Activated CD8-positive, alpha-beta T cell treated with anti-CD3 and anti-CD28 coated beads for 36 hours (primary cell): ENCODE results near the gene PBX2. TPM values are rescaled to one million over a fixed set of nuclear protein-coding genes. Genes with fewer than 3 reads are reported as not detected.

Experiments used
- ATAC-seq: fragments of 200-7000 bp; cut with Tn5 transposase; one replicate; pipeline ENCODE4 v1.10.0; 2021; ENCODE audit warnings: mild to moderate bottlenecking, moderate library complexity
- CTCF ChIA-PET: fragments of 350-600 bp; sonication (Branson Sonifier 250); formaldehyde crosslinking; loops from one replicate; lab custom pipeline; 2021; ENCODE audit warnings: antibody characterized with exemption; lab: Charles Lee
- POLR2A ChIA-PET: fragments of 350-600 bp; sonication (Branson Sonifier 250); formaldehyde crosslinking; loops from one replicate; lab custom pipeline; 2021; ENCODE audit warnings: antibody characterized with exemption; lab: Charles Lee
- DNase-seq: peaks from one replicate; pipeline ENCODE4 v3.0.0-alpha.2; 2020
- H3K27ac Mint-ChIP-seq: one replicate; pipeline ENCODE4 v1.8.0; 2021; ENCODE audit warnings: mild to moderate bottlenecking, mixed read lengths
- H3K27me3 Mint-ChIP-seq: one replicate; pipeline ENCODE4 v1.8.0; 2021; ENCODE audit warnings: mixed read lengths
- H3K36me3 Mint-ChIP-seq: one replicate; pipeline ENCODE4 v1.8.0; 2021; ENCODE audit warnings: low read depth, mixed read lengths
- H3K4me1 Mint-ChIP-seq: one replicate; pipeline ENCODE4 v1.8.0; 2021; ENCODE audit warnings: low read depth, mixed read lengths
- H3K4me3 Mint-ChIP-seq: one replicate; pipeline ENCODE4 v1.8.0; 2021; ENCODE audit warnings: mild to moderate bottlenecking, moderate library complexity, mixed read lengths
- H3K9me3 Mint-ChIP-seq: one replicate; pipeline ENCODE4 v1.8.0; 2021; ENCODE audit warnings: mixed read lengths
- intact Hi-C: fragments of 100-400 bp; cut with micrococcal nuclease; formaldehyde crosslinking; loops from one replicate; pipeline ENCODE4 v1.10.0; 2022
- total RNA-seq, 2 experiments: library from RNA; stranded (reverse); gene quantifications; one replicate each; pipeline ENCODE4 v1.2.3, GENCODE V29; 2021
- TF ChIP-seq, protein P1 (sequence below): fragments of 200-600 bp; IDR thresholded peaks from one replicate; pipeline ENCODE4 v1.8.0; 2022; ENCODE audit warnings: antibody characterized with exemption, mild to moderate bottlenecking

Gene PBX2, protein sequence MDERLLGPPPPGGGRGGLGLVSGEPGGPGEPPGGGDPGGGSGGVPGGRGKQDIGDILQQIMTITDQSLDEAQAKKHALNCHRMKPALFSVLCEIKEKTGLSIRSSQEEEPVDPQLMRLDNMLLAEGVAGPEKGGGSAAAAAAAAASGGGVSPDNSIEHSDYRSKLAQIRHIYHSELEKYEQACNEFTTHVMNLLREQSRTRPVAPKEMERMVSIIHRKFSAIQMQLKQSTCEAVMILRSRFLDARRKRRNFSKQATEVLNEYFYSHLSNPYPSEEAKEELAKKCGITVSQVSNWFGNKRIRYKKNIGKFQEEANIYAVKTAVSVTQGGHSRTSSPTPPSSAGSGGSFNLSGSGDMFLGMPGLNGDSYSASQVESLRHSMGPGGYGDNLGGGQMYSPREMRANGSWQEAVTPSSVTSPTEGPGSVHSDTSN
- total RNA-seq: 10 to 100 TPM; 59.6 to 64.2 TPM

DNA sequence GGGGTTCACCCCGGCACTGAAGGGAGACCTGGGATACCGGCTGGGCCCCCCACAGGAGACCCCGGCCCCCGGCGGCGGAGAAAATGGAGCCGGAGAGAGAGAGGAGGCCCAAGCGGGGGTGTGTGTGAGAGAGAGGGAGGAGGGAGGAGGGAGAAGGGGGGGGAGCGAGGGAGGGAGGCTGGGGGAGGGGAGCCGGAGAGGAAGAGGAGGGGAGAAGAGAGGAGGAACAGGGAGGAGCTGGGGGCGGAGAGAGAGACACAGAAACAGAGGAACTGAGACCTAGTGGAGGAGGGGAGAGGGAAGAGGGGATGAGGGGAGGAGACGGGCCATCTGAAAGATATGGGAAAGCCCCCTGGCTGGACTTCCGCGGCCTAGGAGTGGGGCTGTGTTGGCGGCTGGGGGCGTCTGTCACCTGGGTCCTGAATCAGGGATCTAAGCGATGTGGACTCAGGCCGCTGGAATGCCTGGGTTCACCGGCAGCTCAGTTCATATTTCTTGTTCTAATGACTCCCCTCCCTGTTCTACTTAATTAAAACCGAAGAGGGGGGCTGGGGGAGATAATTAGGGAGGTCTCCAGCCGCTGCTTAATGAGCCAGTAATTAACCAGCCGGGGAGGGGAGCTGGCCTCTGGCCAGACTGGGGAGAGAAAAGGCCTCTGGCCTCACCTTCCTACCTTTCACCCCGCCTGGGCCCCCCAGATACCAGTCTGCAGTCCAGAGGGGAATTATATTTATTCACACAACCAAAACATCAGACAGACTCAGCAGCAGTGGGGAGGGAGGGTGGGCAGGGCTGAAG lies at the start of gene PBX2:
TSS of gene PBX2 (minus strand) at position 149 of the 798 bp plus-strand sequence. CDS start 287 bp downstream, outside the sequence.
- TF ChIP-seq, protein P1, sequence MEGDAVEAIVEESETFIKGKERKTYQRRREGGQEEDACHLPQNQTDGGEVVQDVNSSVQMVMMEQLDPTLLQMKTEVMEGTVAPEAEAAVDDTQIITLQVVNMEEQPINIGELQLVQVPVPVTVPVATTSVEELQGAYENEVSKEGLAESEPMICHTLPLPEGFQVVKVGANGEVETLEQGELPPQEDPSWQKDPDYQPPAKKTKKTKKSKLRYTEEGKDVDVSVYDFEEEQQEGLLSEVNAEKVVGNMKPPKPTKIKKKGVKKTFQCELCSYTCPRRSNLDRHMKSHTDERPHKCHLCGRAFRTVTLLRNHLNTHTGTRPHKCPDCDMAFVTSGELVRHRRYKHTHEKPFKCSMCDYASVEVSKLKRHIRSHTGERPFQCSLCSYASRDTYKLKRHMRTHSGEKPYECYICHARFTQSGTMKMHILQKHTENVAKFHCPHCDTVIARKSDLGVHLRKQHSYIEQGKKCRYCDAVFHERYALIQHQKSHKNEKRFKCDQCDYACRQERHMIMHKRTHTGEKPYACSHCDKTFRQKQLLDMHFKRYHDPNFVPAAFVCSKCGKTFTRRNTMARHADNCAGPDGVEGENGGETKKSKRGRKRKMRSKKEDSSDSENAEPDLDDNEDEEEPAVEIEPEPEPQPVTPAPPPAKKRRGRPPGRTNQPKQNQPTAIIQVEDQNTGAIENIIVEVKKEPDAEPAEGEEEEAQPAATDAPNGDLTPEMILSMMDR: no peak
- DNase-seq: peak; percentile 90
- H3K4me3 Mint-ChIP-seq: peak within 1 kb of the TSS; percentile 97
- ChIA-PET POLR2A (interaction anchor here (0.6 to 7.2 kb wide), 5 partner anchors 8 to 1352 kb away, joined by 3 to 72 read pairs (median 3); partner anchors contain the start of genes AGPAT1 and RNF5), CTCF (interaction anchor here (0.8 to 1.4 kb wide), 4 partner anchors 21 to 73 kb away, joined by 3 read pairs; partner anchors contain the start of gene EGFL8)
- peaks cover 44% of the 10 kb centered on the region for H3K36me3 Mint-ChIP-seq
- no peaks in the 10 kb centered on the region for H3K9me3 Mint-ChIP-seq
- intact Hi-C loops: no loop called here
- ATAC-seq: peak; percentile 64
- H3K27ac Mint-ChIP-seq: peak within 1 kb of the TSS; percentile 99
- H3K27me3 Mint-ChIP-seq: no peaks in the 10 kb centered on the region
- H3K4me1 Mint-ChIP-seq: peaks cover 55% of the 10 kb centered on the region

DNA sequence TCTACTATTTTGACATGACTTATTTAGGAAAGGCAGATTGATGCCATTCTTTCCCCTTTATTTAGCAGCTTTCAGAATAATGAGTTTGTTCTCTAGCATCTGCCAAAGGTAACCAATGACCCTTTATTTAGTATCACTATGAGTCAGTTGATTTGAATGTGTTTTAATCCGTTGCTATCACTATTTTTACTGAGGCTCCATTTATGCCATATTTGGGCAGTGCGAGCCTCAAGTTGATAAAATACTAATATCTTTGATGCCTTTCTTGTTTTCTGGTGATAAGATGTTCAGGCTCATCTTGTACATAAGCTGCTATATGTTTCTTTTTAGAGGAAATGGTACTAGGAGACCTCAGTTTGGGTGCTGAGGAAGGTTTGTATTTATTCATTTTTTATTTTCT lies 49.5 kb upstream of the PBX2 start:
- no peak for ATAC-seq
- POLR2A ChIA-PET: no interaction called here

DNA sequence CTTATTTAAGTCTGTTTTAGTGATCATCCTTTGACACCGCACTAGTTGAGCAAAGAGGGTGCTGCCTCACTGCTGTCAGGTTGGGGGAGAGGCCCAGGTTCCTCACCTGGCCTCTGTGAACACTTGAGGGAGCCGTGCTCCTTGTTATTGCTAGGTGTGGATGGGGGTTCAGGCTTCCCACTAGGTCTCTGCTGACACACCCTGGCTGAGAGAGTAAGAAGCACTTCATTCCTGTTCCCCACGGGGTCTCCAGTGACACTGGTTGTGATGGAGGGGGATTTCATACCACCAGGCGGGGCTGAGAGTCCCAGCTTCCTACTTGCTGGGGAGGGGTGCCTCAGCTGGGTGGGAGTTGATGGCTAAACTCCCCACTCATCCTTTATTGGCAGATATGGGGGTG lies 44.9 kb upstream of the PBX2 start:
- Mint-ChIP-seq H3K36me3 (no peaks in the 10 kb centered on the region), H3K27me3 (no peaks in the 10 kb centered on the region), H3K9me3 (no peaks in the 10 kb centered on the region), H3K4me3 (no peak overlapping the region), H3K4me1 (no peaks in the 10 kb centered on the region), H3K27ac (no peak overlapping the region)
- CTCF ChIA-PET: interaction anchor here (1.2 to 2.4 kb wide), 2 partner anchors 10 to 36 kb away, joined by 3 to 8 read pairs; no protein-coding TSS in a partner anchor
- peak; percentile 26 for DNase-seq
- POLR2A ChIA-PET: no interaction called here
- ATAC-seq: peak; percentile 61
- TF ChIP-seq, protein P1: no peak
- intact Hi-C loops: no loop called here

More for the DNA sequence above, 49.5 kb upstream of the PBX2 start:
- TF ChIP-seq, protein P1: no peak
- Mint-ChIP-seq H3K27me3 (no peaks in the 10 kb centered on the region), H3K27ac (no peak overlapping the region), H3K36me3 (no peaks in the 10 kb centered on the region), H3K4me3 (no peak overlapping the region), H3K9me3 (no peaks in the 10 kb centered on the region), H3K4me1 (peaks cover 21% of the 10 kb centered on the region)
- no peak for DNase-seq
- intact Hi-C loops: no loop called here
- CTCF ChIA-PET: interaction anchor here (1.2 kb wide), 1 partner anchor 186 kb away, joined by 3 read pairs; no protein-coding TSS in a partner anchor

DNA sequence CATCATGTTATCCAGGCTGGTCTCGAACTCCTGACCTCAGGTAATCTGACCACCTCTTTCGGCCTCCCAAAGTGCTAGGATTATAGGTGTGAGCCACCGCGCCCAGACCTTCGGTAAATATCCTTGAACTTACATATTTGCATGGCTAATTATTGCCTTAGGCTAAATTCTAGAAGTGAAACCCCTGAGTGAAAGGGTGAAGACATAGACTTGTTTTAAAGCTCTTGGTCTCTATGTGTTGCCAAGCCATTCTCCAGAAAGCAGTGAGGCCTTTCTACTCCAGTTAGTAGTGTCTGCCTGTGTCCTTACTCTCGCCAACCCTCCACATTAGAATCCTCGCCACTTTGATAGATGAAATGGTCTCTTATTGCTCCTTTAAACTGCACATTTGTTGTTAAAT lies 36.4 kb upstream of the PBX2 start:
- Mint-ChIP-seq H3K36me3 (no peaks in the 10 kb centered on the region), H3K27me3 (no peaks in the 10 kb centered on the region), H3K27ac (no peak overlapping the region), H3K4me3 (no peak overlapping the region), H3K4me1 (peaks cover 9% of the 10 kb centered on the region), H3K9me3 (no peaks in the 10 kb centered on the region)
- TF ChIP-seq, protein P1: no peak
- intact Hi-C loops: no loop called here
- ATAC-seq (no peak), DNase-seq (no peak)
- ChIA-PET CTCF (interaction anchor here (1.1 kb wide), 1 partner anchor 31 kb away, joined by 5 read pairs; no protein-coding TSS in a partner anchor), POLR2A (no interaction called here)
